HG03280 (cell line): Measurements from ENCODE around the gene IRF3.

Experiments
- ATAC-seq: cut with Tn5 transposase; IDR thresholded peaks from one replicate; pipeline ENCODE4 v1.9.1; 2021; ENCODE audit warnings: mild to moderate bottlenecking, moderate library complexity; ENCODE audit not compliant: unreplicated experiment

The IRF3 gene

DNA sequence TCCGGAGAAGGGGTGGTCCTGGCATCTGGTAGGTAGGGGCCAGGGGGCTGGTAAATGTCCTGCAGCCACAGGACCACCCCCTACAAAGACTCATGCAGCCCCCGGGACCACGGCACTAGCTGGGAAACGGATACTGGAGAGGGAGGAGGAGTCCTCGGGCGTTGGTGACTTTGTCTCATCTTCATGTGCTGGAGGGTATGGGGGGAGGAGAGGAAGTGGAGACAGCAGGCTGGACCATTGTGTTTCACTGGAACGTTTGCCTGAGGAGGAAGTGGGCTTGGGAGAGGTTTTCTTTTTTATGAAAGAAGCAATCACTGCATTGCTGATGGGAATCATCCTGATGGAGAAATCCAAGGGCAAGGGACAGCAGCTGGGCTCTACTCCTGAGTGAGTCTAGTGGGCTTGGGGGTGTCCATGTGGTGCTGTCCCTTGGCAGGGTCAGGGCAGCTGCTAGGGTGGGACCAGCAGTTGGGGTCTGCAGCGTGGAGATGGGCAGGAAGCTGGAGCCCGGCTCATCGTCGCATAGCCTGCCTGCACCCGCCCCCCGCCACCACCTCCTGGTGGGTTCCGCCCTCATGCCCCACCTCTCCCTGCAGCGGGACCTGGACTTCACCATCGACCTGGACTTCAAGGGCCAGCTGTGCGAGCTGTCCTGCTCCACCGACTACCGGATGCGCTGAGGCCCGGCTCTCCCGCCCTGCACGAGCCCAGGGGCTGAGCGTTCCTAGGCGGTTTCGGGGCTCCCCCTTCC lies 22.1 kb upstream of the IRF3 start:
- ATAC-seq = no peak

DNA sequence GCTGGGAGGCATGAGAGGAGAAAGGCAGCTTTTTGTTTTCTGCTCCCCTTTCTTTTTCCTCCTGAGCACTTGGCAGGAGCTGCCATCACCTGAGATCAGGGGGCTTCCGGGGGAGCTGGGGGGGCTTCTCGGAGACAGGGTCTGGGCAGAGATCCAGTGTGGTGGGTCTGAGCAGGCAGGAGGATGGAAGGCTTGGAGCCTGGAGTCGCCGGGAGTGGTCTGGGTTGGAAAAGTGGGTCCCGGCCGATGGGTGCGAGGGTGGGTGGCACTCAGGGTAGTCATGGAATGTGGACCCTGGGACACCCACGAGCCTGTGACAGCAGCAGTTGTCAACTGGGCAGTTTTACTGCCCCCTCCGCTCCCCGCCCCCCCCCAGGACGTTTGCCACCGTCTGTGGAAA lies 21.5 kb upstream of the IRF3 start:
- ATAC-seq = no peak

DNA sequence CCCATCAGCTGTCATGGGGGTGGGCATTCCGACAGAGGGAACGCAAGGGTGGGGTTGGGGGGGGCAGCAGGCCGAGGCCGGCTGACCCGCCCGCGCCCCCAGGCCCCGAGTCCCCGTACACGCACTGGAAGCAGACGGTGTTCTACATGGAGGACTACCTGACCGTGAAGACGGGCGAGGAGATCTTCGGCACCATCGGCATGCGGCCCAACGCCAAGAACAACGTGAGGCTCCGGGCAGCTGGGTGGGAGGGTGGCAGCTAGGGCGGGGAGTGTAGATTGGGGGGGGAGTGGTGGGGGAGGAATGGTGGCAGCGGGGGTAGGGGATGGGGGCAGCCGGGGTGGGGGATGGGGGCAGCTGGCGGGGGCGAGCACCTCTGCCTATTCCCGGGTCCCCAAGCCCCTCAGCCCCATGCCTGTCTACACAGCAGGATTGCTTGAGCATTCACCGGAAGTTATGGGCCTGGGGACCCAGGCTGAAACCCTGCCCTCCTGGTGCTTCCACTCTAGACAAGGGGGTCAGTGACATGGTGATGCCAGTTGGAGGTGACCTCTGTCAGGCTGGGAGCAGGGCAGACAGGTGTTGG lies 20.9 kb upstream of the IRF3 start:
- no peak for ATAC-seq

DNA sequence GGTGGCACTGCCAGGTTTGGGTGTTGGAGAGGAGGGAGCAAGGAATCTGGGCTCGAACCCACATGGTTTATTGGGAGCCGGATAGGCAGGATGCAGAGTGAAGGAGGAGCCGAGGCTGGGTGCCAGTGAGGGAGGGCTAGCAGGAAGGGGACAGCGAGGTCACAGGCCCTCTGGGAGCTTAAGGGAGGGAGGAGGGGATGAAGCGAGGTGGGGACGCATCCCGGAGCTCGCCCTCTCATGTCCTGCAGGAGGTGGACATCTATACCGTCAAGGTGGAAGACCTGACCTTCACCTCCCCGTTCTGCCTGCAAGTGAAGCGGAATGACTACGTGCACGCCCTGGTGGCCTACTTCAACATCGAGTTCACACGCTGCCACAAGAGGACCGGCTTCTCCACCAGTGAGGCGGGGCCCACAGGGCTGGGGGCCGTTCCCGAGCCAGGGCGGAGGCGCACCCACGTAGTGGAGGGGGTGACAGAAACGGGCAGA lies 20.2 kb upstream of the IRF3 start:
- no peak for ATAC-seq

DNA sequence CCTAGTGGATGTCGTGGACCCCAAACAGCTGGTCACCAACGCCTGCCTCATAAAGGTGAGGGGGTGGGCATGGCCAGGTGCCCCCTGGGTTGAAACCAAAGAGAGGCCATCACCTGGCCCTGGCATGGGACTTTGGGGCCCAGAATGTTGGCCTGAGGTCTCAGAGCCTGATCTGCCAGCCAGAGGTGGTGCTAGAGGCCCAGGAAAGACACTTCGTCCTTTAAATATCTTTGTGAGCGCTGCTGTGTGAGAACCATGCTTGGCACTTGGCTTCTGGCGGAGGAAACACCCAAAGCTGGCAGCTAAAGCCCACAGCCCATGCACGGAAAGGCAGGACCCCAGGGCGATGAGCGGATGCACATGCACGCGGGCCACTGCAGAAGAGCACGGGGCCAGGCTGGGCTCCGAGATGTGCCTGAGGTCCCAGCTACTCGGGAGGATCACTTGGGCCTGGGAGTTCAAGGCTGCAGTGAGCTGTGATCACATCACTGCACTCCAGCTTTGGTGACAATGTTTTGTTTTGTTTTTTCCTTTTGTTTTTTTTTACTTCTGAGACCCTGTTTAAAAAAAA lies 19.4 kb upstream of the IRF3 start:
- ATAC-seq = no peak

DNA sequence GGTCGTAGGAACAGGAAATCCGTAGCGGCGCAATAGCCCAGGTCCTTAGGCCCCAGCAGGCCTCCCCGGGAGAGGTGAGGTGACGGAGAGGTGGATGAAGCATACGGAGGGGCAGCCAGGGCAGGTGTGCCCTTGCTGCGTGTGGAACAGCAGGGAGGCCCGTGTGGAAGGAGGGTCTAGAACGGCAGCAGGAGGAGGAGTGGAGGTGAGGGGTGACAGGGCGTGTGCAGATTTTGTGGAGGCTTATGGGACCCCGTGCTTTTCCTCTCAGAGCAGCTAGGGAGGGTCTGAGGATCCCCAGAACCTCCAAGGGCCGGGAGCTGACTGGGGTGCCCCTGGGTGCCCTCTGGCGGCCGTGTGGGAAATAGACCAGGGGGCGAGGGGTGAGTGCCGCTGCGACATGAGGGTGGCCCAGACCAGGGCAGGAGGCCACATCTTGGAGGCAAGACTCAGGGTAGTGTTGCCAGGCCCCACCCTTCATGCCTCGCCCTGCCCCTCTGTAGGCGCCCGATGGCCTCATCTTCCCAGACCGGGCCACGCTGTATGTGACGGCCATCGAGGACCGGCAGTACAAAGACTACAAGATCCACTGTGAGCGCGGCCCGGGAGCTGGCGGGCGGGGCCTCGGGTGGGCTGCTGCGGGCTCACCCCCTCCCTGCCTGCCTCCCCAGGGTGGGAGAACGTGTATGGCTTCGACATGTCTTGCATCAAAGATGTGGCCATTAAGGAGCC lies 18.8 kb upstream of the IRF3 start:
- no peak for ATAC-seq

DNA sequence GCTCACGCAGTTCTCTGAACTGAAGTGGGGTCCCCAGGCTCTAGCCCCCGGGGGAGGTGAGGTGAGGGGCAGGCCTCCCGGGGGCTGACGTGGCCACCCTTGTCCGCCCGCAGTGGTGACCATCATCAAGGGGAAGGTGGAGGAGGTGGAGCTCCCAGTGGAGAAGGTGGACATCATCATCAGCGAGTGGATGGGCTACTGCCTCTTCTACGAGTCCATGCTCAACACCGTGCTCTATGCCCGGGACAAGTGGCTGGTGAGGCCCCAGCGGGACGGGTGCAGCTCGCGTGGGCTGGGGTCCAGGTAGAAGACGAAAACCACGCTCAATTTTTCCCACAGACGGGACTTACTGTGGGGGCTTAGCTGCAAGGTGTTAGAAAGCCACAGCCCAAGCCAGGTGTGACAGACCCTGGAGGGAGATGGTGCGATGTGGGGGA lies 18.2 kb upstream of the IRF3 start:
- no peak for ATAC-seq

DNA sequence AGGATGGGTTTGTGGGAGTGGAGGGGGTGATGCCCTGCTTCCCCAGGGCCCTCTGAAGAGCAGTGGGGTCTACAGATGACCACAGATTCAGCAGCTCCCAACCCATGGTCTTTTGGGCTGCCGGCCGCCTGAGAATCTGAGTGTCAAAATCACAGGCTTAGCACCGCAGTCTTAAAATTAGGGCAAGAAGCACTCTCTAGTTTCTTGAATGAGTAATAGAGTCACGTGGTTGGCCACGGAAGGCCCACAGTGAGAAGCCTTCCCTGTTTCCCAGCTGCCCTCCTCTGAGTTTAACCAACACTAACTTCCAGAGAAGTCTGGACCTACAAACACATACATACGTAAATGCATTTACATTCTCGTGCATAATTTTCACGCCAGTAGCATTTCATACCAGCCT lies 16.6 kb upstream of the IRF3 start:
- ATAC-seq = no peak

DNA sequence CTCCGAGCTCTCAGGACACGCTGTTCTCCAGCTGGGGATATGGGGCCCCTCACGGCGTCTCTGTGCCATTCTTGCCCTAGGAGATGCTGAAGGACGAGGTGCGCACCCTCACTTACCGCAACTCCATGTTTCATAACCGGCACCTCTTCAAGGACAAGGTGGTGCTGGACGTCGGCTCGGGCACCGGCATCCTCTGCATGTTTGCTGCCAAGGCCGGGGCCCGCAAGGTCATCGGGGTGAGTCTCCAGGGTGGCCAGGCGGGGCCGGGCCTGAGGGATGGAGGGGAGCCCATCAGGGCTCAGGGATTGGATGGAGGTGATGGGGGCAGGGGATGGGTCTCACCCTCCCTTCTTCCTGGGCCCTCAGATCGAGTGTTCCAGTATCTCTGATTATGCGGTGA lies 16.2 kb upstream of the IRF3 start:
- no peak for ATAC-seq

DNA sequence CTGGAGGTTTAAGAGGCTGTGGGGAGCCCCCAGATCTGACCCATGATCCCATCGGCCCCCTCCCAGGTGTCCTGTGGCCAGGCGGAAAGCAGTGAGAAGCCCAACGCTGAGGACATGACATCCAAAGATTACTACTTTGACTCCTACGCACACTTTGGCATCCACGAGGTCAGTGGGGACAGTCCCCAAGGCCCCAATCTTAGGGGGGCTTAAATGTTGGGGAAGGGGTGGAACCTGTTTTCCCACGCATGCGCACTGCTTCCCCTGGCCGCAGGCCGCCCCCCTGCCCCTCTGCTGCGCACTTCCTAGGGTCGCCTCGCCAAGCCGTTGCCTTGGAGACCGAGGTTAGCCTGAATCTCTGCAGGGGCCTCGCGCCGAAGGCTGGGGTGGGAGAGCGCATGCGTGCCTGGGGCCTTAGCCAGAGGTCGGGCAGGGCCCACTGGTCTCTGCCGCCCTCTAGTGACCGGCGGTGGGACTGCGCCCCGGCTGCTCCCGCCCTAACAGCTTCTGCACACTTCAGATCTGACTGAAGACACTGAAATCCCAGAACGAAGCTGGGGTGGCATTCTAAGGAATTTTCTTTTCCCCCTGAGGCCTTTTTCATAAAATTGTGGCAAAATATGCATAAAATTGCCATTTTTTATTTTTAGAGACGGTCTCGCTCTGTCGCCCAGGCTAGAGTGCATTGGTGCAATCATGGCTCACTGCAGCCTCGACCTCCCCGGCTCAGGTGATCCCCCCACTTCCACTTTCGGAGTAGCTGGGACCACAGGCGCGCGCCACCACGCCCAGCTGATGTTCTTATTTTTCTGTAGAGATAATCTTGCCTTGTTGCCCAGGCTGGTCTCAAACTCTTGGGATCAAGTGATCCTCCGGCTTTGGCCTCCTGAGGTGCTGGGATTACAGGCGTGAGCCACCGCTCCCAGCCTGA lies 15.0 kb upstream of the IRF3 start:
- no peak for ATAC-seq

DNA sequence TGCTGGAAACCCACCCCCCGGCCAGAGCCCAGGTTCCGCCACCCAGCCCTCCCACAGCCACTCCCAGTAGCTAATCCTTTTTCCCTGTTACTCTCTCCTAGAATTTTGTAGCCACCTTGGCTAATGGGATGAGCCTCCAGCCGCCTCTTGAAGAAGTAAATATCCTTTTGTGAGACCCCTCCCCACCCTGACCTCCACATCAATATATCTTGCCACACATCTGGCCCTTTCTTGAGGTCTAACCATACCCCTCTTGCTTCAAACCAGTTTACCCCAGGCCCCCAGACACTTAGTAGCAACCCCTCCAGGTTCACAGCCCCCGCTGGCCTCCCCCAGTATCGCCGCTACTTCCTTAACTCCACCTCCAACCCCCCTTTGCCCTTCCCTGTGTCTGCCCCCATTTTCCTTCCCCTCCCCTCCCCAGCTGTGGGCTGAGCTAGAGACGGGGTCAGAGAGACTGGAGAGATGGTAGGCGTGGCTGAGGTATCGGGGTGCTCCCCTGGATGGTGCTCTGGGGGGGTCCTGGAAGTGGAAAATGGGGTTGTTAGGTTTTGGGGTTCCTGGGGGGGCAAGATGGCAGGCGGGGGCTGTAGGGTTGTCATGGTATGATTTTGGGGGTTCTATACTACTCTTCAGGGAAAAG lies 14.2 kb upstream of the IRF3 start:
- no peak for ATAC-seq

DNA sequence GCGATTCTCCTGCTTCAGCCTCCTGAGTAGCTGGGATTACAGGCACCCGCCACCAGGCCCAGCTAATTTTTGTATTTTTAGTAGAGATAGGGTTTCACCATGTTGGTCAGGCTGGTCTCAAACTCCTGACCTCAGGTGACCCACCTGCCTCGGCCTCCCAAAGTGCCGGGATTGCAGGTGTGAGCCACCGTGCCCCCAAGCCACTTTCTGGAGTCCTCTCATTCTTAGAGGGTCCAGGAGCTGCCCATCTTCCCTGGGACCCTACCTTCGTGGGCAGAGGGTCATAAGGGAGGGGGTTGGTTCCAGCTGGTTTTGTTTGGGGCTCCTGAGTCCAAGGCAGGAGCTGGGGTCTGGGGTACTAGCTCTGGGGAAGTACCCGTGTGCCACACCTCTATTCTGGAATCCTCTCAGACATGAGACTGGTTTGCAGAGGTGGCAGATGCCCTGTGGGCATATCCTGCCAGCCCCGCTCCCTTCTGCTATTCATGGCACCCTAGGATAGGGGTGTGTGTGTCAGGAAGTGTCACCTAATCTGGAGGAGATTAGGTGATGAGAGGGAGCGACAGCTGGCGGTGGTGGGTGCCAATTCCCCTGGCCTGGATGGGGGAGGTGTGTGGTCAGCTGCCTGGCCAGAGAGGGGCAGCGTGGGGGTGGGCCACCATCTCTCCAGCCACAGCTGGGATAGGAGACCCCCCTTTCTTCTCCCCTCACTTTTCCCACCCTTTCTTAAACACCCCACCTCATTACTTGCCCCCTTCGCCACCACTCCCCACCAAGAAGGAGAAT lies 13.5 kb upstream of the IRF3 start:
- no peak for ATAC-seq

DNA sequence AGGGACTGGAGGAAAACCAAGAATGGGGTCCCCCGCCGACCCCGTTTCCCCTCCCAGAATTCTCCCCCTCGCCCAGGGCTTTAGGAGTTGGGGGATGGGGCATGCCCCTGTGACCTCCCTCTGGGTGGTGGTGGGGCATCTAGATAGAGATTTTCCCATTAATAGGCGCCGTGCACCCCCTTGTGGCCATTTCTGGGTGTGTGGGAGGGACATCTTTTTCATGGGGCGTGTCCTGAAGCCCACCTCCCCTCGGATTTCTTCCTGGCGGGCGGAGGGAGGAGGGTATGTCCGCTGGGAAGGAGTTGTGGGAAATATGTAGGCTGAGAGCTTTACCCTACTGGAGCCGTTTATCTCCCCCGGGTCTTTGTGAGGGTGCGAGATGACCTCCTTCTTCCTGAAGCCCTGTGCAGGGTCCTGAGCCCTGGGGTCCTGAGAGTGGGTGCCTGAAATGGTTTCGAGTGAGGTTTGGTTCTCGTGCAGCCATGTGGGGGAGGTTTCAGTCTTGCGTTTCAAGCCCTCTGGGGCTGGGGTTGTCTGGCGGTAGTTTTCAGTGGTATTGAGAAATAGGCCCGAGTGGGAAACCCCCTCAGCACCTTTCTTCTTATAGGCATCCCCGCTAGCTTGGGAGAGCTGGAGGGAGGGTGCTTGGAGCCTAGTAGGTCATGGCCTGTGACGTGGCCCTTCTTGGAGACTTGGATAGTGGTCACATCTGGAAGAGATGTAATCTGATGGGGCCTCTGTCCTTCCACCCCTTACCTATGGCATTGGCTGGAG lies 12.4 kb upstream of the IRF3 start:
- ATAC-seq = no peak

DNA sequence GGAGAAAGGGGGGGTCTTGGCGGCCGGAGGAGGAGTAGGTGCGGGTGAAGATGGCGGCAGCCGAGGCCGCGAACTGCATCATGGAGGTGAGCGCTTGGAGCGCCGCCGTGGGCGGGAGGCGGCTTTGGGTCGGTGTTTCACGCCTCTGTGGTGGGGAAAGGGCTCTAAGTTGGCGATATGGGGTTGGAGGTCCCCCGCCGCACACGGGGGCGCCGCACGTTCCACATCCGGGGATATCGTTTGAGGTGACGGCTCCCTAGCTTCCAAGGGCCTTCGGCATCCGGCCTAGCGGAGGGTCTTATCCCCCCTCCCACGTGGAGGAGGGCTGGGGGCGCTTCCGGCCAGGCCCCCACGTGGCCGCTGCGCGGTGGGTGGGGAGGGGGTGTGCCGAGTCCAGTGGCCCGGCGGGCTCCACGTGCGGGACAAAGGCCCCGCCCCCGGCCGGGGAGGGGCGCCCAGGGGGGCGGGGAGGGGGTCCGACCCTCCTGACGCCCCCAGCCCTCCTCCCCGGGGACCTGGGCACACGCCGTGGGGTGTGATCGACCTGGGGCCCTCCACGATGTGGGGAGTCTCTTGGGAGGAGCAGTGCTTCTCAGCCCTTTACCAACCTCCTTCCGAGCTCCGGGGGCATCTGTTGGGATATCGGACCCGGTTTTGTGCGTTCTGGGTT lies 11.7 kb upstream of the IRF3 start, which contains the start of gene PRMT1:
Gene PRMT1, plus strand, starts transcription at position 41 of the 670 bp plus-strand sequence. Its CDS starts 10 bp downstream, at position 51.
- ATAC-seq = no peak

DNA sequence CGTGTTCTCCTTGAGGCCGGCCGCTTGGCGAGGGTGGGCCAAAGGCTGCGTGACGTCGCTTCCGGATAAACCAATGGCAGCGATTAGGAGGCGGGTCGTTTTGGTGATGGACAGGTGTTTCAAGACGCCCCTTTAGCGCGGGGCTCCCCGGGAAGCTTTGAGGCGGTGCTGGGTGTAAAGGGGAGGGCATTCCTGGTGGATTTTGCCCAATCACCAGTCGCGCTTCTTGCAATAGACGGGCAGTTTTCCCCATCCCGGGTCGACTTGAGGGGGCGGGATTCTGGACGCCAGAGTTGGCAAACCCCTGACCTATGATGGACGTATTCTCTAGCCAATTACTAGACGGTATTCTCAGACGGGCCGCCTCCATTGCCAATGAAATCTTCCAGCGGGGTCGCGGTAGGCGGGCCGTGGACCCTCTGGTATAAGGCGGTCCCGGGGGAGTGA lies 11.2 kb upstream of the IRF3 start:
- peak; percentile 68 for ATAC-seq

DNA sequence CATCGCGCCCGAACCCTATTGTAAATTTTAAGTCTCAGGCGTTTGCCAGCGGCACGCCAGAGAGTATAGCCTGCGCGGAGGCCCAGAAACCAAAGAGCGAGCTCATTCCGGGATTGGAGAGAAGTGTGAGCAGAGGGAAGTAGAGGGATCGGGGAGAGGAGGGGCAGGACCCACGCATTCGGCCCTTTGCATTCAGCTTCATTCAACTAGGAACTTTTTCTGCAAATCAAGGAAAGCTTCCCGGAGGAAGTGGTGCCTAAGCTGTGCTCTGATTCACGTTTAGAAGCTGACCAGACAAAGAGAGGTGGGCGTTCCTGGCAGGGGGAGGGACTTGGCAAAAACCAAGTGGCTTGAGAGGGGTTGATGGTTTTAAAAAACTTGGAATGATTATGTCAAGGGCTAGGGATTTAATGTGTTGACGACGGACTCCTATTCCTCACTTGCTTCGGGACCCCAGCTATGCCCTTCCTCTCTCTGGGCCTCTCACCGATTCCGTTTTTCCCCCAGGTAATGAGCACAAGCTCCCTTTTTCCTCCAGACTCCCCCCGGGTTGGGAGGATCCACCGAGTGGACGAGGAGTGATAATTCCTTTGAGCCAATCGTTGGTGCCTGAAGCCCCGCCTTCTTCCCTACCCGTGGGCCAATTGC lies 10.6 kb upstream of the IRF3 start:
- ATAC-seq = peak; percentile 26
